GM19240 (cell line): Measurements from ENCODE around the gene SOCS4.

Experiments used
- DNase-seq: peaks from one replicate; pipeline ENCODE4 v3.0.0; 2011; ENCODE audit warnings: low spot score; ENCODE audit not compliant: insufficient read length

The SOCS4 gene

DNA sequence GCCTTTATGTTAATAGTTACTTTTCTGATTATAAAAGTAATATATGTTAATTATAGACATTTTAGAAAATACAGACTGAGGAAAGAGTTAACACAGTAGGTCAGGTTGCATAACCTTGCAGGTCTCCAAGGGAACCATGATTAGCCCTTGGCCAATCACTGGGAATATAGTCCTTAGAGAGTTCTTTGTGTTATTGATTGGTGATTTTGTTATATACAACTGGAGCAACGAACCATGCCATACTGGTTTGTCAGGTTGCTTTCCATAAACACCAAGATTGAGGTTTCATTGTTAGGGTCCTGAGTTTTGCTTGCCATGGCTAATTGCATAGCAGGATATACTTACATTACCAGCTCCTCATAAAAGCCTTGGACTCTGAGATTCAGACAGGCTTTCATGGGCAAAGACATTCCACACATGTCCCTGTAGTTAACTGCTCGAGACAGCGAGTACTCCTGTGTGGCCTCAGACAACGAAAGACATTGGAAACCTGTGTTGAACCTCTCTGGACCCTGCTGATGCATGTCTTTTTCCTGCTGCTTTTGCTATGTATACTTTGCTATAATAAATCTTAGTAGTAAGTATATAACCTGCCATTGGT is 58.1 kb downstream of the SOCS4 start:
- no peak for DNase-seq

DNA sequence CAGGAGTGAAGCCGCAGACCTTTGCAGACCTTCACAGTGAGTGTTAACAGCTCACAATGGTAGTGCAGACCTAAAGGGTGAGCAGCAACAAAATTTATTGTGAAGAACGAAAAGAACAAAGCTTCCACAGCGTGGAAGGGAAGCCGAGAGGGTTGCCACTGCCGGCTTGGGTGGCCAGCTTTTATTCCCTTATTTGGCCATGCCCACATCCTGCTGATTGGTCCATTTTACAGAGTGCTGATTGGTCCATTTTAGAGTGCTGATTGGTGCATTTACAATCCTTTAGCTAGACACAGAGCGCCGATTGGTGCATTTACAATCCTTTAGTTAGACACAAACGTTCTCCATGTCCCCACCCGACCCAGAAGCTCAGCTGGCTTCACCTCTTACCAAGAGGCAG is 59.9 kb downstream of the SOCS4 start:
- DNase-seq, result no peak

DNA sequence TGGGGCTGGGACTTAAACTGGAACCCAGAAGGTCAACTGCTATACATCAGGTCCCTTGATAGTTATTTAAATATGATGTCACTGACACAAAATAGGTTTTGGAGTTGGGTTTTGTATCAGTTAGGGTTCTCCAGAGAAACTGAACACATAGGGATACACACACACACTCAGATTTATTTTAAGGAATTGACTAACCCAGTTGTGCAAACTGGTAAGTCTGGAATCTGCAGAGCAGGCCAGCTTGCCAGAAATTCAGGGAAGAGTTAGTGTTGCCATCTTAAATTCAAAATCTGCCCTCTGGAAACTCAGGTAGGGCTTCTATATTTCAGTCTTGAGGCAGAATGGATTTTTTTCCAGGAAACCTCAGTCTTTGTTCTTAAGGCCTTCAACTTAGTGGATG is 61.3 kb downstream of the SOCS4 start:
- no peak for DNase-seq

DNA sequence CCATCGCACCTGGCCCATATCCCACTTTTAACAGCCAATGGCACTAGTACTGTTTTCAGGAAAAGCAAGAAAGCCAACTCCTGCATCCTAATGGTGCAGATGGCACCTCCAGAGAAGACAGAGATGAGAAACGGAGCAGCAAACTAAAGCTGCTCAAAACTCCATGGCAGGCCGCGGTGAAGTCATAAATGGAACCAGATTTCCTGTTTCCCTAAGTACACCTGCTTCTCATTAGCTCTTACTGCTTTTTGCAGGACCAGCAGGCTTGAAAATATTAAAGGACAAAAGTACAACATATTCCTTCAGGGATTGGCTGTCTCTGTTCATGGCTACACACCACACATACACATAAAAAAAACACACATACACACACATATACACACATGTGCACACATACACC is 65.3 kb downstream of the SOCS4 start:
- no peak for DNase-seq

DNA sequence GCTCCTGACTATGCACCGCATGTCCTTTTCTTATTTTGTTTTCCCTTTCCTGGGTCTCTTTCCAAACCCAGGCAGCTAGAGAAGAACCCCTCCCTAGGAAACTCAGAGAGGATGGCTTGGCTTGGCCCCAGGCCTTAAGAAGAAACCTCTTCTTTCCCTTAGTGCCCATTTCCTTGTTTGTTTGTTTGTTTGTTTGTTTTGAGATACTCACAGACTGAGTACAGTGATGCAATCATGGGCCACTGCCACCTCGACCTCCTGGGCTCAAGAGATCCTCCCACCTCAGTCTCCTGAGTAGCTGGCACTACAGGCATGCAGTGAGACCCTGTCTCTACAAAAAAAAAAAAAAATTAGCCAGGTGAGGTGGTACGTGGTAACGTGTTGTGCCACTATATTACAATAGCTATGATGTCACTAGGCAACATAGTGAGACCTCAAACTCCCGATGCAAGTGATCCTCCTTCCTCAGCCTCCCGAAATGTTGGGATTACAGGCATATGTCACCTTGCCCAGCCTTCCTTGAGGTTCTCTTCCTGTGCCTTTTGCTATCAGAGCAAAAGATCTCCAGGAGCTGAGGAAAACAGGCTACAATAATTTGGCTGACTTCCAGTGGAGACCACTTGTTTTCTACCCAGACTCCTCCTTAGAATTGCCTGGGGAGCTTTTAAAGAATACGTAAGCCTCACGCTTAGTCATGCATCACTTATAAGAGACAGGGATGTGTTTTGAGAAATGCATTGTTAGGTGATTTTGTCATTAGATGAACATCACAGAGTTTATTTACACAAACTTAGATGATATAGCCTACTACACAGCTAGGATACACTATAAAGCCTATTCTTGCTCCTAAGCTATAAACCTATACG is 67.5 kb downstream of the SOCS4 start:
- DNase-seq, result no peak

DNA sequence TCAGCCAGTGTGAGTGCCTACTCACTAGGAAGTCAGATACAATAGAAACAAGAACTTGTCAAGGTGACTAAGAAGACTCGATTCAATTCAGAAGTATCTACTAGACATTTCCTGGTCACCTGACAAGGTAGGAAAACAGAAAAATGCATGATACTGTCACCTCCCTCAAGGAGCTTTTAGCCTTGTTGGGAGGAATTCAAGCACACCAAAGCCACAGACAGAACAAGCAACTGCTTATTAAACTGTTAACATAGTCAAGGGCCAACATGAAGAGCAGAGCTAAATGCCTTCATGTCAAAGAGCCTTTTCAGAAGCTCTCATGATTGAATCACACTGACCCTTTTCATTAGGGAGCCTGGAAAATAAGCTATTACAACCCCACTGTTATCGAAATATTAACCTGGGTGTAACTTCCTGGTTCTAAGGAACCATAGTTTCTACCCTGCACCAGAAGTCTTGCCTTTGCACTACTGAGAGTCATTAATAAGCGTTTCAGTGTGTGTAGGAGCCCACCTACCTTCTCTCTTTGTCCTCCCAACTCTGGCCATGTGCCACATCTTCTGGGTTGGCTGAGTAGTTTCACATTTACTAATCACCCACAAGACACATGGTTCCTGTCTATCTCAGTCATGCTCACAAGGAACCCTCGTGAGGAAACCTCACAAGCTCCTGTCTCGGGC is 71.0 kb downstream of the SOCS4 start:
- peak; percentile 67 for DNase-seq

DNA sequence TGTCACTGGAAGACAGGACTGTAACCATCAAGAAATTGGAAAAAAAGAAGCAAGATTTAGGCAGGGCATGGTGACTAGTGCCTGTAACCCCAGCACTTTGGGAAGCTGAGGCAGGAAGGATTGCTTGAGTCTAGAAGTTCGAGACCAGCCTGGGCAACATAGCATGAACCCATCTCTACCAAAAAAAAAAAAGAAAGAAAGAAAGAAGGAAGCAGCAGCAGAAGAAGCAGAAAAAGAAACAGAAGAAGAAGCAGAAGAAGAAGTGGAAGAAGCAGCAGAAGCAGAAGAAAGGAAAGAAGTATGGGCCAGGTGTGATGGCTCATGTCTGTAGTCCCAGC is 71.5 kb downstream of the SOCS4 start:
- DNase-seq, result no peak
